CD4-positive, alpha-beta T cell (primary cell): ENCODE data around the gene PARP12. TPM values are rescaled to one million over a fixed set of nuclear protein-coding genes. Genes with fewer than 3 reads are reported as not detected.

Source experiments
- ATAC-seq: fragments of 200-7000 bp; cut with Tn5 transposase; one replicate; pipeline ENCODE4 v1.10.0; 2022; ENCODE audit warnings: mild to moderate bottlenecking; ENCODE audit not compliant: poor library complexity
- CTCF ChIA-PET: fragments of 350-600 bp; sonication (Branson Sonifier 250); formaldehyde crosslinking; loops from one replicate; lab custom pipeline; 2021; ENCODE audit warnings: antibody characterized with exemption, inconsistent platforms; lab: Charles Lee
- POLR2A ChIA-PET: fragments of 350-600 bp; sonication (Branson Sonifier 250); formaldehyde crosslinking; loops from one replicate; lab custom pipeline; 2021; ENCODE audit warnings: antibody characterized with exemption, inconsistent platforms; lab: Charles Lee
- DNase-seq, 14 experiments: peaks; one replicate each; pipeline ENCODE4 v3.0.0-alpha.2; 2013 to 2020; ENCODE audit warnings: mixed read lengths in 2 of 14
- H3K27ac ChIP-seq, 2 donors: one replicate each; pipeline versions ENCODE4 v1.5.1 to v1.7.0; 2013; ENCODE audit warnings: low read length in 2 of 2, low read depth in 1 of 2, mild to moderate bottlenecking in 1 of 2
- H3K27me3 ChIP-seq, 2 experiments: 1 replicate in 1 of 2; 2 replicates in 1 of 2; pipeline versions ENCODE4 v1.6.1 to v1.7.0; 2013; ENCODE audit warnings: low read length in 2 of 2, control low read depth in 1 of 2, mild to moderate bottlenecking in 1 of 2, moderate library complexity in 1 of 2; ENCODE audit not compliant: insufficient read depth in 2 of 2, control insufficient read depth in 1 of 2
- H3K36me3 ChIP-seq: one replicate; pipeline ENCODE4 v1.6.1; 2013; ENCODE audit warnings: low read length, control low read depth; ENCODE audit not compliant: insufficient read depth
- H3K4me1 ChIP-seq: one replicate; pipeline ENCODE4 v1.6.1; 2013; ENCODE audit warnings: low read length, control low read depth; ENCODE audit not compliant: insufficient read depth
- H3K4me3 ChIP-seq: one replicate; pipeline ENCODE4 v1.5.1; 2013; ENCODE audit warnings: mild to moderate bottlenecking, low read length, moderate library complexity
- H3K9me3 ChIP-seq, 2 experiments: 1 replicate in 1 of 2; 2 replicates in 1 of 2; pipeline versions ENCODE4 v1.6.1 to v1.7.0; 2013; ENCODE audit warnings: low read length in 2 of 2, mild to moderate bottlenecking in 2 of 2, control low read depth in 1 of 2, moderate library complexity in 1 of 2; ENCODE audit not compliant: control insufficient read depth in 1 of 2, insufficient read depth in 1 of 2
- H3K27ac Mint-ChIP-seq: one replicate; pipeline ENCODE4 v1.8.0; 2020; ENCODE audit warnings: mixed read lengths
- H3K27me3 Mint-ChIP-seq: one replicate; pipeline ENCODE4 v1.8.0; 2021; ENCODE audit warnings: mixed read lengths
- H3K36me3 Mint-ChIP-seq: one replicate; pipeline ENCODE4 v1.8.0; 2021; ENCODE audit warnings: low read depth, mixed read lengths
- H3K4me1 Mint-ChIP-seq: one replicate; pipeline ENCODE4 v1.8.0; 2021; ENCODE audit warnings: low read depth, mixed read lengths
- H3K4me3 Mint-ChIP-seq: one replicate; pipeline ENCODE4 v1.8.0; 2020; ENCODE audit warnings: mild to moderate bottlenecking, mixed read lengths
- H3K9me3 Mint-ChIP-seq: one replicate; pipeline ENCODE4 v1.8.0; 2020; ENCODE audit warnings: mixed read lengths
- intact Hi-C, 2 experiments: fragments of 100-400 bp; cut with DNase I in 1 of 2; cut with micrococcal nuclease in 1 of 2; formaldehyde crosslinking; loops; one replicate each; pipeline versions ENCODE4 v1.15.1 to v1.9.0; 2023 to 2025; cut with DNase I, micrococcal nuclease
- total RNA-seq, 174 experiments: library from RNA in 2 of 174; stranded (reverse) in 2 of 174; gene quantifications; one replicate each; pipeline ENCODE4 v1.2.3 and lab custom pipeline; 2021 to 2026
- TF ChIP-seq, protein P1 (sequence below): fragments of 200-600 bp; IDR thresholded peaks from one replicate; pipeline ENCODE4 v1.8.0; 2022; ENCODE audit warnings: antibody characterized with exemption, mild to moderate bottlenecking

PARP12 gene
- total RNA-seq, 2 experiments from 2014 or later = 76.7 to 78.5 TPM

DNA sequence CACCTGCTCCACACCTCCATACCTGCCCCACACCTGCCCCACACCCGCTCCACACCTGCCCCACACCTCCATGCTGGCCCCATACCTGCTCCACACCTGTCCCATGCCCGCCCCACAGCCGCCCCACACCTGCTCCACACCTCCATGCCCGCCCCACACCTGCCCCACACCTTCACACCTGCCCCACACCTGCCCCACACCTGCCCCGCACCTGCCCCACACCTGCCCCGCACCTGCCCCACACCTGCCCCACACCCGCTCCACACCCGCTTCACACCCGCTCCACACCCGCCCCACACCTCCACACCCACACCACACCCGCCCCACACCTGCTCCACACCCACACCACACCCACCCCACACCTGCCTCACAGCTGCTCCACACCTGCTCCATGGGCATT lies 53.0 kb downstream of the PARP12 start:
- H3K4me3 Mint-ChIP-seq = no peak overlapping the region
- ATAC-seq = no peak
- intact Hi-C loops = no loop called here

DNA sequence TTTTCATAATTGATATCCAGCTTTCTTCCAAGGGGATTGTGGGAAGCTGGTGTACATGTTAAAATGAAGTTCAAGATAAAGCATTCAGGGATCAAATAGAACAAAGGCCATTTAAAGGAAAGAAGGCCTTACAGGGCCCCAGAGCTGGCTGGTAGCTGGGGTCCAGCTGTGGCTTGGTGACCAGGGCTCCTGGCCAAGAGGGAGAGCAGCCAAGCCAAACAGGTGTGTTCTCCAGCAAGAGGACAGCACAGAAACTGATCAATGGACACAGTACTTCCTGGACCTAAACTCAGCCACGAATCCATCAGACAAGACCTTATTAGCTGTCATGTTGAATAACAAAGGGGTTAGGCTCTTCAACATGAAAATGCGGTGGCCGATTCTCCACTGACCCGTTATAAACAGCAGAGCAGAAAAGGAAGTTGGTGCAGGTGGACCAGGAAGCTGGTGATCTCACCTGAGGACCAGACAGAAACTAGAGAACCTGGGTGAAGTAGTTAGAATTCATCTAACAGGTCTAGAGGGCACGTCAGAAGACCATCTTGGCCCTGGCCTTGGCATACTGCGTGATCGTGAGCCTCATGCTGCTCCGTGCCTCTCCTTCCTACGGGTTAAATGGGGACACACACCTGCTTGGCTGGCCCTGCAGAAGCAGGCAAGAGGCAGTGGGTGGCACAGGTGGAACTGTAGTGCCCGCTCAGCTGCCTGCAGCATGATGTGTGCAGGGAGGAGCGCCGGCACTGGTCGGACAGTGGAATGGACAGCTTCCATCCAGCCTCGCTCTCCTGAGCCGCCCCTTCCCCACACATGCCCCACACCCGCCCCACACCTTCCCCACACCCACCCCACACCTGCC lies 53.8 kb downstream of the PARP12 start:
- Histone ChIP-seq H3K4me3 (no peak overlapping the region), H3K27ac (no peak overlapping the region), H3K9me3 (no peaks in the 10 kb centered on the region), H3K27me3 (no peaks in the 10 kb centered on the region), H3K4me1 (no peaks in the 10 kb centered on the region), H3K36me3 (no peaks in the 10 kb centered on the region)
- no peak overlapping the region for H3K4me3 Mint-ChIP-seq
- H3K27ac Mint-ChIP-seq = no peak overlapping the region
- no peaks in the 10 kb centered on the region for H3K27me3 Mint-ChIP-seq
- no peak for ATAC-seq
- TF ChIP-seq, protein P1, sequence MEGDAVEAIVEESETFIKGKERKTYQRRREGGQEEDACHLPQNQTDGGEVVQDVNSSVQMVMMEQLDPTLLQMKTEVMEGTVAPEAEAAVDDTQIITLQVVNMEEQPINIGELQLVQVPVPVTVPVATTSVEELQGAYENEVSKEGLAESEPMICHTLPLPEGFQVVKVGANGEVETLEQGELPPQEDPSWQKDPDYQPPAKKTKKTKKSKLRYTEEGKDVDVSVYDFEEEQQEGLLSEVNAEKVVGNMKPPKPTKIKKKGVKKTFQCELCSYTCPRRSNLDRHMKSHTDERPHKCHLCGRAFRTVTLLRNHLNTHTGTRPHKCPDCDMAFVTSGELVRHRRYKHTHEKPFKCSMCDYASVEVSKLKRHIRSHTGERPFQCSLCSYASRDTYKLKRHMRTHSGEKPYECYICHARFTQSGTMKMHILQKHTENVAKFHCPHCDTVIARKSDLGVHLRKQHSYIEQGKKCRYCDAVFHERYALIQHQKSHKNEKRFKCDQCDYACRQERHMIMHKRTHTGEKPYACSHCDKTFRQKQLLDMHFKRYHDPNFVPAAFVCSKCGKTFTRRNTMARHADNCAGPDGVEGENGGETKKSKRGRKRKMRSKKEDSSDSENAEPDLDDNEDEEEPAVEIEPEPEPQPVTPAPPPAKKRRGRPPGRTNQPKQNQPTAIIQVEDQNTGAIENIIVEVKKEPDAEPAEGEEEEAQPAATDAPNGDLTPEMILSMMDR = no peak
- no peaks in the 10 kb centered on the region for H3K36me3 Mint-ChIP-seq
- CTCF ChIA-PET = no interaction called here
- H3K4me1 Mint-ChIP-seq = no peaks in the 10 kb centered on the region
- intact Hi-C loops = no loop called here
- no peaks in the 10 kb centered on the region for H3K9me3 Mint-ChIP-seq
- no peak for DNase-seq
- POLR2A ChIA-PET = no interaction called here

More for the DNA sequence above, 53.0 kb downstream of the PARP12 start:
- no peak for DNase-seq
- Mint-ChIP-seq H3K9me3 (no peaks in the 10 kb centered on the region), H3K36me3 (no peaks in the 10 kb centered on the region), H3K27me3 (no peaks in the 10 kb centered on the region), H3K27ac (no peak overlapping the region), H3K4me1 (no peaks in the 10 kb centered on the region)
- Histone ChIP-seq H3K4me3 (no peak overlapping the region), H3K27ac (no peak overlapping the region), H3K4me1 (no peaks in the 10 kb centered on the region), H3K36me3 (no peaks in the 10 kb centered on the region), H3K27me3 (no peaks in the 10 kb centered on the region), H3K9me3 (no peaks in the 10 kb centered on the region)
- CTCF ChIA-PET = no interaction called here
- POLR2A ChIA-PET = no interaction called here
- TF ChIP-seq, protein P1 = no peak

DNA sequence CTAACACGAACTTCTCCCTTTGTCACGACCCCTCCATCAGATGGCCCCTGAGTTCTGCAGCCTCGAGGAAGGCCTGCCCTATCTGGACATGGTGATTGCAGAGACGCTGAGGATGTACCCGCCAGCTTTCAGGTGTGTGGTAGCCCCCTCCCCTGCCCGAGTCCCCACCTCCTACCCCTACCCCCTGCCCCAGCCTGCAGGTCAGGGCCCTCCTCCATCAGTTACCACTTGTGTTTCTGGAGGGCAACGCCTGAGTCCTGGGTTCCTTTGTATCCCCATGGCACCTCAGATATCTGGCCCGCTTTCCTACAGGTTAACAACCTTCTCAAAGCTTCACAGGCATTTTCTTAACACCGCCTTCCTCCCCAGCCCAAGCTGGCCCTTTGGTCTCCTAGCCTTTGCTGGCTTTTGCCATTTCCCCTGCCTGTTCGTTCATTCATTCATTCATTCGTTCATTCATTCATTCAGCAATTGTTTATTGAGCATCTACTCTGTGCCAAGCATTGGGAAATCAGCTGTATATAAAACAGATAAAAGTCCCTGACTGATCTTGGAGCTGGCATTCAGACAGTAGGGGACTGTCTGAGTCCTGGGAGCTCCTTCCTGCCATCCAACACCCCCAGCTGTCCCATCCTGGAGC lies 55.6 kb downstream of the PARP12 start:
- H3K27ac Mint-ChIP-seq = no peak overlapping the region
- no peaks in the 10 kb centered on the region for H3K27me3 Mint-ChIP-seq
- TF ChIP-seq, protein P1 = no peak
- no peaks in the 10 kb centered on the region for H3K4me1 Mint-ChIP-seq
- H3K9me3 Mint-ChIP-seq = no peaks in the 10 kb centered on the region
- ChIA-PET POLR2A (no interaction called here), CTCF (no interaction called here)
- DNase-seq (no peak), ATAC-seq (no peak)
- H3K36me3 Mint-ChIP-seq = no peaks in the 10 kb centered on the region
- intact Hi-C loops = no loop called here
- no peak overlapping the region for H3K4me3 ChIP-seq
- no peaks in the 10 kb centered on the region for H3K36me3 ChIP-seq
- no peaks in the 10 kb centered on the region for H3K9me3 ChIP-seq
- no peak overlapping the region for H3K4me3 Mint-ChIP-seq
- H3K27me3 ChIP-seq = no peaks in the 10 kb centered on the region
- no peak overlapping the region for H3K27ac ChIP-seq
- H3K4me1 ChIP-seq = no peaks in the 10 kb centered on the region
